Ishikawa (cell line): ENCODE data around the gene RPL31.

Experiments used
- CEBPB ChIP-seq: IDR thresholded peaks from 2 replicates; pipeline ENCODE4 v1.6.1; 2012
- CREB1 ChIP-seq: IDR thresholded peaks from 2 replicates; pipeline ENCODE4 v1.6.1; 2012; ENCODE audit warnings: low read depth
- EGR1 ChIP-seq: IDR thresholded peaks from 2 replicates; pipeline ENCODE4 v1.6.1; 2012
- EP300 ChIP-seq: IDR thresholded peaks from 2 replicates; pipeline ENCODE4 v1.6.1; 2012; ENCODE audit warnings: borderline replicate concordance
- FOXM1 ChIP-seq: IDR thresholded peaks from 2 replicates; pipeline ENCODE4 v1.6.1; 2012; ENCODE audit warnings: low read depth, borderline replicate concordance
- NFIC ChIP-seq: IDR thresholded peaks from 2 replicates; pipeline ENCODE4 v1.6.1; 2012
- RAD21 ChIP-seq: IDR thresholded peaks from 2 replicates; pipeline ENCODE4 v1.6.1; 2012; ENCODE audit warnings: low read depth
- TCF12 ChIP-seq: IDR thresholded peaks from 2 replicates; pipeline ENCODE4 v1.6.1; 2012; ENCODE audit warnings: low read depth
- TEAD4 ChIP-seq: IDR thresholded peaks from 2 replicates; pipeline ENCODE4 v1.6.1; 2012
- YY1 ChIP-seq: IDR thresholded peaks from 2 replicates; pipeline ENCODE4 v1.6.1; 2012; ENCODE audit warnings: low read depth
- ZBTB7A ChIP-seq: IDR thresholded peaks from 2 replicates; pipeline ENCODE4 v1.6.1; 2012; ENCODE audit warnings: low read depth
- TF ChIP-seq, protein P1 (sequence below): IDR thresholded peaks from 2 replicates; pipeline ENCODE4 v1.6.1; 2012
- TF ChIP-seq, protein P2 (sequence below): IDR thresholded peaks from 2 replicates; pipeline ENCODE4 v1.6.1; 2012; ENCODE audit warnings: low read depth, mild to moderate bottlenecking
- TF ChIP-seq, protein P3 (sequence below): IDR thresholded peaks from 2 replicates; pipeline ENCODE4 v1.6.1; 2012

The RPL31 gene

DNA sequence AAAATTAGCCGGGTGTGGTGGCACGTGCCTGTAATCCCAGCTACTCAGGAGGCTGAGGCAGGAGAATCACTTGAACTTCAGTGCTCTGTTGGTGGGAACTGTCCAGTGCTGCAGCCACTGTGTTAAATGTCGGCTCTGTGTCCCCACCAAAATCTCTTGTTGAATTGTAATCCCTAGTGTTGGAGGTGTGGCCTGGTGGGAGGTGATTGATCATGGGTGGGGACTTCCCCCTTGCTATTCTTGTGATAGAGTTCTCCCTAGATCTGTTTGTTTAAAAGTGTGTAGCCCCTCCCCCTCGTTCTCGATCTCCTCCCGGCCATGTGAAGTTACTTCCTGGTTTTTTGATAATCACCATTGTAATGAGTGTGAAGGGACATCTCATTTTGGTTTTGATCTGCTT, 9.8 kb upstream of the RPL31 start:
- TF ChIP-seq, protein P1, sequence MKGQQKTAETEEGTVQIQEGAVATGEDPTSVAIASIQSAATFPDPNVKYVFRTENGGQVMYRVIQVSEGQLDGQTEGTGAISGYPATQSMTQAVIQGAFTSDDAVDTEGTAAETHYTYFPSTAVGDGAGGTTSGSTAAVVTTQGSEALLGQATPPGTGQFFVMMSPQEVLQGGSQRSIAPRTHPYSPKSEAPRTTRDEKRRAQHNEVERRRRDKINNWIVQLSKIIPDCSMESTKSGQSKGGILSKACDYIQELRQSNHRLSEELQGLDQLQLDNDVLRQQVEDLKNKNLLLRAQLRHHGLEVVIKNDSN = no peak
- TF ChIP-seq EP300 (no peak), EGR1 (no peak), NFIC (no peak)
- TF ChIP-seq, protein P2, sequence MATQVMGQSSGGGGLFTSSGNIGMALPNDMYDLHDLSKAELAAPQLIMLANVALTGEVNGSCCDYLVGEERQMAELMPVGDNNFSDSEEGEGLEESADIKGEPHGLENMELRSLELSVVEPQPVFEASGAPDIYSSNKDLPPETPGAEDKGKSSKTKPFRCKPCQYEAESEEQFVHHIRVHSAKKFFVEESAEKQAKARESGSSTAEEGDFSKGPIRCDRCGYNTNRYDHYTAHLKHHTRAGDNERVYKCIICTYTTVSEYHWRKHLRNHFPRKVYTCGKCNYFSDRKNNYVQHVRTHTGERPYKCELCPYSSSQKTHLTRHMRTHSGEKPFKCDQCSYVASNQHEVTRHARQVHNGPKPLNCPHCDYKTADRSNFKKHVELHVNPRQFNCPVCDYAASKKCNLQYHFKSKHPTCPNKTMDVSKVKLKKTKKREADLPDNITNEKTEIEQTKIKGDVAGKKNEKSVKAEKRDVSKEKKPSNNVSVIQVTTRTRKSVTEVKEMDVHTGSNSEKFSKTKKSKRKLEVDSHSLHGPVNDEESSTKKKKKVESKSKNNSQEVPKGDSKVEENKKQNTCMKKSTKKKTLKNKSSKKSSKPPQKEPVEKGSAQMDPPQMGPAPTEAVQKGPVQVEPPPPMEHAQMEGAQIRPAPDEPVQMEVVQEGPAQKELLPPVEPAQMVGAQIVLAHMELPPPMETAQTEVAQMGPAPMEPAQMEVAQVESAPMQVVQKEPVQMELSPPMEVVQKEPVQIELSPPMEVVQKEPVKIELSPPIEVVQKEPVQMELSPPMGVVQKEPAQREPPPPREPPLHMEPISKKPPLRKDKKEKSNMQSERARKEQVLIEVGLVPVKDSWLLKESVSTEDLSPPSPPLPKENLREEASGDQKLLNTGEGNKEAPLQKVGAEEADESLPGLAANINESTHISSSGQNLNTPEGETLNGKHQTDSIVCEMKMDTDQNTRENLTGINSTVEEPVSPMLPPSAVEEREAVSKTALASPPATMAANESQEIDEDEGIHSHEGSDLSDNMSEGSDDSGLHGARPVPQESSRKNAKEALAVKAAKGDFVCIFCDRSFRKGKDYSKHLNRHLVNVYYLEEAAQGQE = peak; percentile 44; the same call in 1 of the 2 replicates

DNA sequence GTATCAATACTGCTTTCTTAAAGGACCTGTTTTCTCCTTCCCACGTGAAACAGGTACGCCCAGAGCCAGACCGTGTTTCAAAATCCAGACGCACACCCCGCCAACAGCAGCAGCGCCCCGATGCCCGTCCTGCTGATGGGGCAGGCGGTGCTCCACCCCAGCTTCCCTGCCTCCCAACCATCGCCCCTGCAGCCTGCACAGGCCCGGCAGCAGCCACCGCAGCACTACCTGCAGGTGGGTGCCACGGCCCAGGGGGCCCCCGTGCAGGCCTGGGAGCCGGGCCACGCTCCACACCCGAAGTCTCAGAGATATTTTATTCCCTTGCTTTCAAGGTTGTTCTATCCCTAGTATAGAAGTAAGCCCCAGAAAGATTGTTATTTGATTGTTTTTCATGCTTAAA, 8.8 kb upstream of the RPL31 start:
- TF ChIP-seq ZBTB7A = no peak
- TF ChIP-seq, protein P2 = no peak
- no peak for TF ChIP-seq TCF12
- TF ChIP-seq TEAD4 = no peak
- TF ChIP-seq EP300 = no peak
- TF ChIP-seq FOXM1 = no peak
- TF ChIP-seq YY1 = no peak
- TF ChIP-seq EGR1 = no peak
- no peak for TF ChIP-seq CREB1
- no peak for TF ChIP-seq CEBPB
- TF ChIP-seq NFIC = no peak
- TF ChIP-seq, protein P3, sequence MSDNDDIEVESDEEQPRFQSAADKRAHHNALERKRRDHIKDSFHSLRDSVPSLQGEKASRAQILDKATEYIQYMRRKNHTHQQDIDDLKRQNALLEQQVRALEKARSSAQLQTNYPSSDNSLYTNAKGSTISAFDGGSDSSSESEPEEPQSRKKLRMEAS = no peak

DNA sequence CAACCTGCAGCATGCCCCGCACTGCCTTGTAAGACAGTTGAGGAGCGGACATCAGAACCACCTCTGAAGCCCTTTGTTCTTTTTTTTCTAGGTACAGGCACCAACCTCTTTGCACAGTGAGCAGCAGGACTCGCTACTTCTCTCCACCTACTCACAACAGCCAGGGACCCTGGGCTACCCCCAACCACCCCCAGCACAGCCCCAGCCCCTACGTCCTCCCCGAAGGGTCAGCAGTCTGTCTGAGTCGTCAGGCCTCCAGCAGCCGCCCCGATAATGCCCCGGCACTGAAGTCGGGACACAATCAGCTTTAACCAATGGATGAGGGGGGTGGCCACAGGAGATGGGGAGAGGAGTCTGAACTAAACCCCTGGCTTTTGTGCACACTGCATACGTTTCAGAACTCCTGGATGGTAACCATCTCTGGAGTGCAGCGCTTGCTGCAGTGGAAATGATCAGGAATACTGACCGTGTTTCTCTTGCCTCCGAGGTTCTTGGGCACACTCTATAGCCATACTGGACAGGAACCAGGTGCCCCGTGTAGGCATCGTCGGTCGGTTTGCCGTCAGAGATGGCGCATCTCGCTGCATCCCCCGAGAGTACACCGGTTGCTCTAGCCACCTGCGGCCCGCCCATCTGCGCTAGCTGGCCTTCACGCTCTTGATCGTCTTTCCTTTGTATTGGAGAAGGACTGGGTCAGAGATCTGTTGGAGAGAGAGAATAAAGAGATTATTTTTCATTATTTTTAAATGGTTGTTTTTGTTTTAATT, 6.6 kb upstream of the RPL31 start:
- TF ChIP-seq FOXM1 (no peak), NFIC (no peak), YY1 (no peak), ZBTB7A (no peak), RAD21 (no peak), EGR1 (no peak)
- TF ChIP-seq, protein P2 = no peak

DNA sequence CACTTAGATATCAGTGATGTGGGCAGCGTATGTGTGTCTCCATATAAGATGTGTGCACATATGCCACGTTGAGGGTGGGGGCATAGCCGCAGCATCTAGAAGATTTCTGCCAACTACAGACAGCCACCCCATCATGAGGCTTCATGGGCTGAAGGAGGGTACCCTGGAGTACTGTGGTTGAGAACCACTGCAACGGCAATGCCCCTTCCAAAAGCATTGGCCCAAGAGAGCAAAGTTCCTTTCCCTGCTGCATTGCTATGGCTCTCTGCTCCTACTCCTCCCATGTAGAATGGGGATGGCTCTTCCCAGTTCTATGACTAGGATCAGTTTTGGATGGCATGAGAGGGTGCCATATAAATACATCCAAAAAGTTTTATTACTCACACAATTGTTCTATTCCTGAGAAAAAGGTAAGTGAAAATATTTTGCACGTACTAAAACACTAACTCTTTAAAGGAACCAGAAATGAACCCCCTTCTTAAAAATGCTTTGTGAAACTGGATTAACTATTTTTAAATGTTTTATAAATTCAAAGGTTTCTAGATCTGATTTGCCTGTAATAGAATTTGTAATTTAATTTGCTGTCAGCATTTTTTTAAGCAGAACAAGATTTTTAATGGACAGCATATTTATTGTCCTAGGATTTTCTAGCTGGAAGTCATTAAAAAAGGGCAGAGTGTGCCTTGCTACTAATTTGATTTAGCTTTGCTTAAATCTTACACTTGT, 4.4 kb upstream of the RPL31 start:
- TF ChIP-seq EP300 (no peak), TCF12 (no peak)

DNA sequence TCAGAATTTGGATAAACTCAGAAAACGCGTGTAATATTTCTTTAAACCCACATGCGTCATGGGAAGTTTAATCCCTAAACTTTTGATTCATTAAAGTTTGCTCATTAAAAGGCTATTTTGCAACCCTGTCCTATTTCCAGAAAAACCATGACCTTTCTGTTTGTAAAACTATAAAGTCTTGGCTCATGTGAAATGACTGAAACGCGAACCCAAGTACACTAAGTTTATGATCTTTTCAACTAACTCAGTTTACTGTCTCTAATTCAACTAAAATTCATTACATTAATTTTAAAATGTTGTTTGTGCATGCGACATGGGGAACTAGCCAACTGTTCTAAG, 3.9 kb upstream of the RPL31 start:
- no peak for TF ChIP-seq CEBPB
- TF ChIP-seq RAD21 = no peak

DNA sequence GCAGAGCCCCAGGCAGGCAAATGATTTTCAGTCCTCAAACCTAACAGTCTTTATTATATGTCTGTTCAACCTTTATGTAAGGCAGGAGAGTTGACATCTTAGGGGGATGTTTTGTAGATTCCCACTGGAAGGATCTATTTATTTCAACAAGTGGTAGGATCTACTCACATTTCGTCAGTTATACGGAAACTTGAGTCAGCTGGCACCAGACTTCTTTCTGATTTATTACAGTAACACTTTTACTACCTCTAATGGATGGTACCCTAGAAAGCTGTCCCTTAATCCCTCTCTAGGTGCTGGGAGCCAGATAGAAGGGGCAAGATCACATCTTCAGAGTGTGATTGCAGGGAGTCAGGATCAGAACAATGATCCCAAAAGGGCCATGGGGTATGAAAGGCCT, 2.1 kb upstream of the RPL31 start:
- TF ChIP-seq RAD21 = no peak
